Measurements from ENCODE around the gene WDR81.
"Not testable (repeated sequence)": the region's sequence is repeated elsewhere in the genome, so short reads cannot be mapped to it uniquely, and the experiment has no call there.

WDR81 gene

DNA sequence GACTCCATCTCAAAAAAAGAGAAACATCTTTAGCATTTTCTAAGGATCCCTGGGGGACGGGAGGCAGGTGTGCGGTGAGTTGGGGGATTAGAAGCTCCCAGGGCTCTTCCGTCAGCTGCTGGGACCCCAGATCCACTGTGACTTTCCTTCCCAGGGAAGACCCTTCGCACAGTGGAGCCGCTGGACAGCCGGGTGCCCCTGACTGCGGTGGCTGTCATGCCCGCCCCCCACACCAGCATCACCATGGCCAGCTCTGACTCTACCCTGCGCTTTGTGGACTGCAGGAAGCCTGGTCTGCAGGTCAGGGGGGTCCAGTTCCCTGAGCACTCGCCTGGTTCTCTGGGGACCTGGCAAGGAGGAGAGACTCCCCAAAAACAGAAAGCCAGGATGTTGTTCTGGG is 10.9 kb downstream of the WDR81 start:
- TF ChIP-seq, protein P1, sequence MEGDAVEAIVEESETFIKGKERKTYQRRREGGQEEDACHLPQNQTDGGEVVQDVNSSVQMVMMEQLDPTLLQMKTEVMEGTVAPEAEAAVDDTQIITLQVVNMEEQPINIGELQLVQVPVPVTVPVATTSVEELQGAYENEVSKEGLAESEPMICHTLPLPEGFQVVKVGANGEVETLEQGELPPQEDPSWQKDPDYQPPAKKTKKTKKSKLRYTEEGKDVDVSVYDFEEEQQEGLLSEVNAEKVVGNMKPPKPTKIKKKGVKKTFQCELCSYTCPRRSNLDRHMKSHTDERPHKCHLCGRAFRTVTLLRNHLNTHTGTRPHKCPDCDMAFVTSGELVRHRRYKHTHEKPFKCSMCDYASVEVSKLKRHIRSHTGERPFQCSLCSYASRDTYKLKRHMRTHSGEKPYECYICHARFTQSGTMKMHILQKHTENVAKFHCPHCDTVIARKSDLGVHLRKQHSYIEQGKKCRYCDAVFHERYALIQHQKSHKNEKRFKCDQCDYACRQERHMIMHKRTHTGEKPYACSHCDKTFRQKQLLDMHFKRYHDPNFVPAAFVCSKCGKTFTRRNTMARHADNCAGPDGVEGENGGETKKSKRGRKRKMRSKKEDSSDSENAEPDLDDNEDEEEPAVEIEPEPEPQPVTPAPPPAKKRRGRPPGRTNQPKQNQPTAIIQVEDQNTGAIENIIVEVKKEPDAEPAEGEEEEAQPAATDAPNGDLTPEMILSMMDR (IDR thresholded peaks at IDR 0.05; ENCODE audit: low read depth, low read length), result no peak
- DNase-seq (ENCODE audit: extremely low read depth, low read depth), result no peak

GRCh38 chr17:1735834-1736347 is 11.4 kb downstream of the WDR81 start:
- TF ChIP-seq, protein P1 (IDR thresholded peaks at IDR 0.05; ENCODE audit: low read depth, low read length), result no peak
- no peak for DNase-seq (ENCODE audit: extremely low read depth, low read depth)

GRCh38 chr17:1736348-1737281 is 12.1 kb downstream of the WDR81 start:
- TF ChIP-seq, protein P1 (IDR thresholded peaks at IDR 0.05; ENCODE audit: low read depth, low read length), result no peak
- DNase-seq (ENCODE audit: extremely low read depth, low read depth), result no peak

DNA sequence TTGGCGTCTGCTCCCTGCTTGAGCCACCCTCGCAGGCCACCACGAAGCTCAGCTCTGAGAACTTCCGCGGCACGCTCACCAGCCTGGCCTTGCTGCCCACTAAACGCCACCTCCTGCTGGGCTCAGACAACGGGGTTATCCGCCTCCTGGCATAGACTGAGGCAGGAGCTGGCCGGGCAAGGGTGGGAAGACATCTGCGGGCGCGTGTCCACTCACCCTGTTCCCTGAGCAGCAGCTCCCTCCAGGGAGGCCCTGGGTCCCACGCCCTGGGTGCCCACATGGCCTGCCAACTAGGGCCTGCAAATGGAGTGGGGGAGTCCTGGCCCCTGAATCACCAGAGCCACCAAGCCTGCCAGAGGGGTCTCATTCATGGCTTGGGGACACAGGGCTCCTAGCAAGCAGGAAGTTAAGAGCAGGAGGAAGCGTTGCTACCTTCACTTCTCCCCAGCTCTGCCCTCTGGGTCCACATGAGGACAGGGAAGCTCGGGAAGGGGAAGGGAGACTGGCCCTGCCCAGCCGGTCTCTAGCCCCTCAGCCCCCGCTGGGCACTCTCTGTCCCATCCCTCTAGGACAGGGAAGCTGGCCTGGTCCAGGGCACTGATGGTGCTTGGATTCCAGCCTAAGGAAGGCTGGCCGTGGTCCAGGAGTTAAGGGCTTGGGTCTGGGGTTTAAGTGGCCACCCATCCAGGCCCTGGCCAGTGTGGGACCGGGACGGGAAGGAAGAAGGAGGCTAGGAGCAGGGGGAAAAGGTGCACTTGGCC is 13.2 kb downstream of the WDR81 start:
- TF ChIP-seq, protein P1 (IDR thresholded peaks at IDR 0.05; ENCODE audit: low read depth, low read length), result no peak
- no peak for DNase-seq (ENCODE audit: extremely low read depth, low read depth)

DNA sequence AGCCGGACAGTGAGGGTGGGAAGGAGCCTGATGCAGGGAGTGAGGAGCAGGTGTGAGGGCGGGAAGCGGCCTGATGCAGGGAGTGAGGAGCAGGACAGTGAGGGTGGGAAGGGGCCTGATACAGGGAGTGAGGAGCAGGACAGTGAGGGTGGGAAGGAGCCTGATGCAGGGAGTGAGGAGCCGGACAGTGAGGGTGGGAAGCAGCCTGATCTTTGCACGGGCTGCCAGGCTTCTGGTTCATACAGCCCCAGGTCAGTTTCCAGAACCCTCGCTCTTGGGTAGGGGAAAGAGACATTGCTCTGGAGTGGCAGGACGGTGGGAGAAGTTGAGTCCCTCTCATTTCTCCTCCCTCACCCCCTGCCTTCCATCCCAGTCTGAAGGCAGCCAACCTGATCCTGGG is 17.4 kb downstream of the WDR81 start:
- not testable (repeated sequence) for DNase-seq (ENCODE audit: extremely low read depth, low read depth)

- TF ChIP-seq, protein P1 (IDR thresholded peaks at IDR 0.05; ENCODE audit: low read depth, low read length), result no peak
- DNase-seq (ENCODE audit: extremely low read depth, low read depth), result no peak
These were observed 18.0 kb downstream of the WDR81 start, which contains the start of gene SERPINF2 for GRCh38 chr17:1742371-1743087. Gene SERPINF2, plus strand, starts transcription at chr17:1742871. Its CDS starts 2,125 bp downstream, at chr17:1744996.

DNA sequence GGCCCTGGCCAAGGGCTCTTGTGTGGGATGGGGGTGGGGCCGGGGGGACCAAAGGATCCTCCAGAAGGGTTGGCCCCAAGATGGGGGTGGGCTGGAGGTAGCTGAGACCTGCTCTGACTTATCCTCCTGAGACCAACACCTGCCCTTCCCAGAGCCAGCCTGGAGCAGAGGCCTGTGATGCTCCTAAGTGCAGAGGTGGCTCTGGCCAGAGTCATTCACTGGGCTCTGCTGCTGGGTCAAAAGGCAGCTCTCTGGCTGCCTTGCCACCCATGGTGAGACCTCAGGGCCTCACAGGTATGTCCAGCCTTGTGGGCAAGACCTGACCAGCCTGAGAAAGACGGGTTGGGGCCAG is 18.6 kb downstream of the WDR81 start:
- TF ChIP-seq, protein P1 (IDR thresholded peaks at IDR 0.05; ENCODE audit: low read depth, low read length), result no peak
- DNase-seq (ENCODE audit: extremely low read depth, low read depth), result no peak

All from AG09319 (cell line).